Measurements from ENCODE around the gene CTF1.

GRCh38 chr16:30866031-30866430 lies 30.4 kb upstream of the CTF1 start:
- TF ChIP-seq POLR2AphosphoS5 (IDR thresholded peaks at IDR 0.05; ENCODE audit: low read length) (no peak), SMARCA5 (IDR thresholded peaks at IDR 0.05) (no peak)

All from GM12878 (cell line).